Smooth muscle cell of the coronary artery (primary cell): ENCODE data around the gene IL6. TPM values are rescaled to one million over a fixed set of nuclear protein-coding genes. Genes with fewer than 3 reads are reported as not detected.

Source experiments
- total RNA-seq: library from RNA; depleted of rRNA; stranded (reverse); fragments of >200 nt; gene quantifications from 2 replicates; pipeline ENCODE4 v1.2.3, GENCODE V29; 2014; ENCODE audit warnings: low replicate concordance

IL6 gene
- total RNA-seq = 32.2 and 60.7 TPM in 2 replicates

GRCh38 chr7:22726907-22727713, at the start of gene IL6:
TSS of gene IL6 (plus strand) at chr7:22727200. CDS start at chr7:22727263, 63 bp downstream.

Other genes starting within 250 kb of the IL6 start
- gene STEAP1B, start 227.0 kb upstream of the IL6 start, total RNA-seq = 7.3 and 10.8 TPM in 2 replicates
- 260 and 456 TPM in 2 replicates for gene TOMM7, start 95.6 kb downstream of the IL6 start, total RNA-seq